ENCODE measurements around the gene BRCC3. TPM values are rescaled to one million over a fixed set of nuclear protein-coding genes. Genes with fewer than 3 reads are reported as not detected.

BRCC3 gene
- total RNA-seq, 2 experiments from 2014 or later: 11.9 to 25.8 TPM

- Histone ChIP-seq H3K9me2 (ENCODE audit: insufficient read depth, low read length) (no peaks in the 10 kb centered on the region), H3K27ac (ENCODE audit: low read depth, low read length, poor library complexity, severe bottlenecking) (no peak overlapping the region), H3K4me2 (ENCODE audit: low read length) (no peak overlapping the region), H3K9me3 (ENCODE audit: low read length) (peaks cover 12% of the 10 kb centered on the region; the same call in 1 of the 2 replicates), H4K20me1 (ENCODE audit: insufficient read depth, low read length) (no peaks in the 10 kb centered on the region), H3K79me2 (ENCODE audit: insufficient read depth, low read depth, low read length) (peaks cover 40% of the 10 kb centered on the region), H3K4me3 (ENCODE audit: low read depth, low read length, poor library complexity, severe bottlenecking) (no peak overlapping the region), H3K4me1 (ENCODE audit: insufficient read depth, low read length, poor library complexity, severe bottlenecking) (no peaks in the 10 kb centered on the region), H2AFZ (ENCODE audit: low read length) (no peak overlapping the region), H3K36me3 (ENCODE audit: insufficient read depth, low read length) (peaks cover 65% of the 10 kb centered on the region)
- POLR2A ChIA-PET: interaction anchor here (0.5 to 1.2 kb wide), 2 partner anchors 11 to 89 kb away, joined by 3 read pairs; no protein-coding TSS in a partner anchor
- no TSS peak for BruUV-seq (replicated peaks)
- intact Hi-C loops (cut with micrococcal nuclease; ENCODE audit: unreplicated experiment): no loop called here
- CTCF ChIA-PET (ENCODE audit: unreplicated experiment): no interaction called here
- no peak for TF ChIP-seq EZH2phosphoT487 (IDR thresholded peaks at IDR 0.05; ENCODE audit: borderline replicate concordance, low read depth, low read length)
- TF ChIP-seq, protein P1, sequence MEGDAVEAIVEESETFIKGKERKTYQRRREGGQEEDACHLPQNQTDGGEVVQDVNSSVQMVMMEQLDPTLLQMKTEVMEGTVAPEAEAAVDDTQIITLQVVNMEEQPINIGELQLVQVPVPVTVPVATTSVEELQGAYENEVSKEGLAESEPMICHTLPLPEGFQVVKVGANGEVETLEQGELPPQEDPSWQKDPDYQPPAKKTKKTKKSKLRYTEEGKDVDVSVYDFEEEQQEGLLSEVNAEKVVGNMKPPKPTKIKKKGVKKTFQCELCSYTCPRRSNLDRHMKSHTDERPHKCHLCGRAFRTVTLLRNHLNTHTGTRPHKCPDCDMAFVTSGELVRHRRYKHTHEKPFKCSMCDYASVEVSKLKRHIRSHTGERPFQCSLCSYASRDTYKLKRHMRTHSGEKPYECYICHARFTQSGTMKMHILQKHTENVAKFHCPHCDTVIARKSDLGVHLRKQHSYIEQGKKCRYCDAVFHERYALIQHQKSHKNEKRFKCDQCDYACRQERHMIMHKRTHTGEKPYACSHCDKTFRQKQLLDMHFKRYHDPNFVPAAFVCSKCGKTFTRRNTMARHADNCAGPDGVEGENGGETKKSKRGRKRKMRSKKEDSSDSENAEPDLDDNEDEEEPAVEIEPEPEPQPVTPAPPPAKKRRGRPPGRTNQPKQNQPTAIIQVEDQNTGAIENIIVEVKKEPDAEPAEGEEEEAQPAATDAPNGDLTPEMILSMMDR (conservative IDR thresholded peaks at IDR 0.05; ENCODE audit: low read length): no peak
- no peak for DNase-seq (ENCODE audit: low spot score)
Measured at GRCh38 chrX:155035688-155036087, 35.6 kb upstream of the BRCC3 start.

GRCh38 chrX:155046129-155046810, 25.0 kb upstream of the BRCC3 start:
- Histone ChIP-seq H3K4me3 (ENCODE audit: low read depth, low read length, poor library complexity, severe bottlenecking) (no peak overlapping the region), H3K4me1 (ENCODE audit: insufficient read depth, low read length, poor library complexity, severe bottlenecking) (no peaks in the 10 kb centered on the region), H3K9me3 (ENCODE audit: low read length) (no peaks in the 10 kb centered on the region), H4K20me1 (ENCODE audit: insufficient read depth, low read length) (no peaks in the 10 kb centered on the region), H2AFZ (ENCODE audit: low read length) (no peak overlapping the region), H3K27ac (ENCODE audit: low read depth, low read length, poor library complexity, severe bottlenecking) (no peak overlapping the region), H3K9me2 (ENCODE audit: insufficient read depth, low read length) (no peaks in the 10 kb centered on the region), H3K4me2 (ENCODE audit: low read length) (no peak overlapping the region), H3K36me3 (ENCODE audit: insufficient read depth, low read length) (peaks cover 4% of the 10 kb centered on the region), H3K79me2 (ENCODE audit: insufficient read depth, low read depth, low read length) (peaks cover 3% of the 10 kb centered on the region; the same call in 1 of the 2 replicates)
- intact Hi-C loops (cut with micrococcal nuclease; ENCODE audit: unreplicated experiment): no loop called here
- no peak for TF ChIP-seq EZH2phosphoT487 (IDR thresholded peaks at IDR 0.05; ENCODE audit: borderline replicate concordance, low read depth, low read length)
- TF ChIP-seq, protein P1 (conservative IDR thresholded peaks at IDR 0.05; ENCODE audit: low read length): no peak
- no peak for DNase-seq (ENCODE audit: low spot score)
- no TSS peak for BruUV-seq (replicated peaks)
- POLR2A ChIA-PET: interaction anchor here (0.8 kb wide), 1 partner anchor 10 kb away, joined by 3 read pairs; no protein-coding TSS in a partner anchor
- CTCF ChIA-PET (ENCODE audit: unreplicated experiment): no interaction called here
